Effector CD4-positive, alpha-beta T cell (primary cell): Measurements from ENCODE around the gene ATP6V0E2.
"Not testable (repeated sequence)": the region's sequence is repeated elsewhere in the genome, so short reads cannot be mapped to it uniquely, and the experiment has no call there.

ENCODE experiments used
- DNase-seq: peaks from one replicate; pipeline ENCODE4 v3.0.0-alpha.2; 2020
- total RNA-seq: gene quantifications from one replicate; lab custom pipeline; 2026; lab: John Stamatoyannopoulos, UW

The ATP6V0E2 gene
- 49.2 reads per million, percentile 68 among the genes with 10 or more reads in this experiment for total RNA-seq

DNA sequence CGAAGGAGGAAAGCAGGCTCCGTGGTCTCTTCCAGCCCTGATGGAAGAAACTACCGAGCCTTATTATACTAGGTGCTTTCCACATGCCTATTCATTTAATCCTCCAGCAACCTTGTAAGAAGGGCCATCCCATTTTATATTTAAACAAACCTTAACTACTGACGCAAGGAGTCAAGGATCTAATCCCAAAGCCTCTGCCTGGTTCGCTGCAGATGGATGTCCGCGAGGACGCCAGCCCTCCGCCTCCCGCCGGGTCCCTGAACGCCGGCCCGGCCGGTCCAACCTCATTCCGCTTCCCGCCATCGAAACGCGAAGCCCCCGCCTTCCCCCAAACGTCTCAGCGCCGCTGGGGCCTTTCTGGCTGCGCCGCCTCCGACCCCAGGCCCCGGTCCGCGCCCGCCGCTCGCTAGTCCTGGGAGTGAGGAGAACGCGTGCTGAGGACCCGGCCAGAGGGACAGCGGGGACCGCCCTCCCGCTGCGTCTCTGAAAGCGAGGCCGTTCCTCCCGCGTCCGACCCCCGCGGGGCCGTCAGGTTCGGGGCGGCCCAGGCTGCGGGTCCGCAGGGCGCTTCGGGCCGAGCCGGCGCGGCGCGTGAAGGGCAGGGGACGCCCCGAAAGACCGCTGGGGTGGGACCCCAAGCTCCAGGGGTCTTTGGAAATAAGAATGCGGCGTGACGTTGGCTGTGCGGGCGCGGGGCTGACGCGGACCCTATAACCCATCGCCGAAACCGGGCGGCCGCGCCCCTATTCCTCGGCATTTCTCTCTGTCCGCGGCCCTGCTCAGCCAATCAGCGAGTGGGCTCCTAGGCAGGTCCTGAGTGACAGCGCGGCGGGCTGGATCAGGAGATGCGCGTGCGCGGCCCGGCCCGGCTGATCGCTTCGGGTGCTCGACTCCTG is at the start of gene ATP6V0E2:
TSS of gene ATP6V0E2 (plus strand) at position 896 of the 896 bp plus-strand sequence. CDS start 97 bp downstream, outside the sequence.
- DNase-seq: peak; percentile 87

DNA sequence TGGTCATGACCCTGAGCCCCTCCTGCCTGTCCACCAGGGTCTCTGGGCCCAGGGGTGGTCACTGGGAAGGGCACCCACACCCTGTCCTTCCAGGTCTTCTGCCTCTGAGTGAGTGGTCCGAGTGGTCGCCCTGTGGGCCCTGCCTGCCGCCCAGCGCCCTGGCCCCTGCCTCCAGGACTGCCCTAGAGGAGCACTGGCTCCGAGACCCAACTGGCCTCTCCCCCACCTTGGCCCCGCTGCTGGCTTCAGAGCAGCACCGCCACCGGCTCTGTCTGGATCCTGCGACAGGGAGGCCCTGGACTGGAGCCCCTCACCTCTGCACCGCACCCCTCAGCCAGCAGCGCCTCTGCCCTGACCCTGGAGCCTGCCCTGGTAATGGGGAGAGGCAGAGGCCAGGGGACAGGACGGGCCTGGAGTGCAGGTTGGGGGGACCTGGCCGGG is 49.4 kb upstream of the ATP6V0E2 start:
- no peak for DNase-seq

- DNase-seq: no peak
Observed at GRCh38 chr7:149824748-149825566, 48.8 kb upstream of the ATP6V0E2 start.

DNA sequence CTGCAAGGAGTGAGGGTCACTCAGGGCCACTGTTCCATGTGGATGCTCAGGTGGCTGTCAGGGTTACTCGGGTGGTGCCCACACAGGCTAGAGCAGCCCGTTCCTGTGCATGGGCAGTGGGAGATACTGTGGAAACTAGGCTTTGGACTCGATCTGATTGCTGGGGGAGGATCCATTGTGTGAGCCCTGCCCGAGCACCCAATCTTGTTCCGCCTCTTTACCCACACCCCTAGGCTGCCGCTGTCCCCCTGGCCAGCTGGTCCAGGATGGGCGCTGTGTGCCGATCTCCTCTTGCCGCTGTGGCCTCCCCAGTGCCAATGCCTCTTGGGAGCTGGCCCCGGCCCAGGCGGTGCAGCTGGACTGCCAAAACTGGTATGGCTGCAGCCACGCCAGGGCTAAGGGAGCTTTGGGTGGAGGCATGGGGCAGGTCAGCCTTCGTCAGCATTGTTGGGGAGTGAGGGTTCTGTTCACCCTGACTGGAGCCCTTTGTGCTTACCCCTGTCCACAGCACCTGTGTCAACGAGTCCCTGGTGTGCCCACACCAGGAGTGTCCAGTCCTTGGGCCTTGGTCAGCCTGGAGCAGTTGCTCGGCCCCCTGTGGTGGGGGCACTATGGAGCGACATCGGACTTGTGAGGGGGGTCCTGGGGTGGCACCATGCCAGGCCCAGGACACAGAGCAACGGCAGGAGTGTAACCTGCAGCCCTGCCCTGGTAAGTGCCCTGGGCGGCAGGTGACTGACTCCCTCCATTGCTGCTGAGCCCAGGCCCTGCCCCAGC is 48.0 kb upstream of the ATP6V0E2 start:
- DNase-seq: no peak

DNA sequence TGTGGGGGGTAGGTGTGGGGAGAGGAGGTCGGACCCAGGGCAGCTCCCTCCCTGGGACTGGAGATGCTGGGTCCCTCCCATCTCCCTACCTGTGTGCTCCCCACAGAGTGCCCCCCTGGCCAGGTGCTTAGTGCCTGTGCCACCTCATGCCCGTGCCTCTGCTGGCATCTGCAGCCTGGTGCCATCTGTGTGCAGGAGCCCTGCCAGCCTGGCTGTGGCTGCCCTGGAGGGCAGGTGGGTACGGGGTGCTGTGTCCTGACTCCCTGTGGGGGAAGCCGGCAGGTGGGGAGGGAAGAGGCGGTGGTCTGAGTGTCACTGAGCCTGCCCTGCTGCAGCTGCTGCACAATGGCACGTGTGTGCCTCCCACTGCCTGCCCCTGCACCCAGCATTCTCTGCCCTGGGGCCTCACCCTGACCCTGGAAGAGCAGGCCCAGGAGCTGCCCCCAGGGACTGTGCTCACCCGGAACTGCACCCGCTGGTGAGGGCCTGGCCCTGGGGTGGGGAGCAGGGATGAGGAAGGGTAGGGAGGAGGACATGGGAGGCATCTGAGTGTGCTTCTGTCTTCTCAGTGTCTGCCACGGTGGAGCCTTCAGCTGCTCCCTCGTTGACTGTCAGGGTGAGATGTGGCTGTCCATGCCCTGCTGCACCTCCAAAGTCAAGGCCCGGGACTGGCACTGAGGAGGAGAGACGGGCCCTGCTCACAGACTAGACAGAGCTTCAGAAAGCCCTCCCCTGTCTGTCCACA is 47.3 kb upstream of the ATP6V0E2 start:
- DNase-seq: no peak

- DNase-seq: no peak
Observed at GRCh38 chr7:149827089-149827981, 46.4 kb upstream of the ATP6V0E2 start.

DNA sequence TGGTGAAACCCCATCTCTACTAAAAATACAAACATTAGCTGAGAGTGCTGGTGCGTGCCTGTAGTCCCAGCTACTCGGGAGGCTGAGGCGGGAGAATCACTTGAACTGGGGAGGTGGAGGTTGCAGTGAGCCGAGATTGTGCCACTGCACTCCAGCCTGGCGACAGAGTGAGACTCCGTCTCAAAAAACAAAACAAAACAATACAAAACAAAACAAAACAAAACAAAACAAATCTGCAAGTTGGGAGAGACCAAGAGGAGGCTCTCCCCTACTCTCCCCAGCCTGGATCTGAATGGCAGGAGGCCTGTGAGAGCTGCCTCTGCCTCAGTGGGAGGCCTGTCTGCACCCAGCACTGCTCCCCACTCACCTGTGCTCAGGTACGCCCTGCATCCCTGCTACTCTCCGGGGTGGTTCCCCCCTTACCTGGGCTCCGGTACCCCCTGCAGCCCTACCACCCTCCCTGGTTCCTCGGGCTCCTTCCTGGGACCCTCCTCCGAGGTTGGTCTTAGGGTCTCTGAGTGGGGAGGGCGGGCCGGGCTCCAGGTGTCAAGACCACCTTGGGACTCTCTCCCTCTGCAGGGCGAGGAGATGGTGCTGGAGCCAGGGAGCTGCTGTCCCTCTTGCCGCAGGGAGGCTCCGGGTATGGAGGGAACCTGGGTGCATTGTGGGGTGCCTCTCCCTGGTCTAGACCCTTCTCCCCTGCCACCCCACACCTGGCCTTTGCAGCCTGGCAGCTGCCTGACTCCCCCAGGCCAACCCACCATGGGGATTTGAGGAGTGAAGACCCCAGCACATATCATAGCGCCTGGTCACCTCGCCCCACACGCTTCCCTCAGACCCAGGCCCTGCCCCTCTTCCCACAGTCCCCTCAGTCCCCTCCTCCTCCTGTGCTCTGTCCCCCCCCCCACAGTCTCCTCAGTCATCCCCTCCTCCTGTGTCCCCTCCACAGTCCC is 45.1 kb upstream of the ATP6V0E2 start:
- DNase-seq: no peak

DNA sequence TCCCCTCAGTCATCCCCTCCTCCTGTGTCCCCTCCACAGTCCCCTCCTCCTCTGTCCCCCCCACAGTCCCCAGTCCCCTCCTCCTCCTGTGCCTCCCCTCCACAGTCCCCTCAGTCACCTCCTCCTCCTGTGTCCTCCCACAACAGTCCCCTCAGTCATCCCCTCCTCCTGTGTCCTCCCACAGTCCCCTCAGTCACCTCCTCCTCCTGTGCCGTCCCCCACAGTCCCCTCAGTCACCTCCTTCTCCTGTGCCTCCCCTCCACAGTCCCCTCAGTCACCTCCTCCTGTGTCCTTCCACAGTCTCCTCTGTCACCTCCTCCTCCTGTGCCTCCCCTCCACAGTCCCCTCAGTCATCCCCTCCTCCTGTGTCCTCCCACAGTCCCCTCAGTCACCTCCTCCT is 43.2 kb upstream of the ATP6V0E2 start:
- not testable (repeated sequence) for DNase-seq

- no peak for DNase-seq
Observed at GRCh38 chr7:149830997-149831740, 42.6 kb upstream of the ATP6V0E2 start.

DNA sequence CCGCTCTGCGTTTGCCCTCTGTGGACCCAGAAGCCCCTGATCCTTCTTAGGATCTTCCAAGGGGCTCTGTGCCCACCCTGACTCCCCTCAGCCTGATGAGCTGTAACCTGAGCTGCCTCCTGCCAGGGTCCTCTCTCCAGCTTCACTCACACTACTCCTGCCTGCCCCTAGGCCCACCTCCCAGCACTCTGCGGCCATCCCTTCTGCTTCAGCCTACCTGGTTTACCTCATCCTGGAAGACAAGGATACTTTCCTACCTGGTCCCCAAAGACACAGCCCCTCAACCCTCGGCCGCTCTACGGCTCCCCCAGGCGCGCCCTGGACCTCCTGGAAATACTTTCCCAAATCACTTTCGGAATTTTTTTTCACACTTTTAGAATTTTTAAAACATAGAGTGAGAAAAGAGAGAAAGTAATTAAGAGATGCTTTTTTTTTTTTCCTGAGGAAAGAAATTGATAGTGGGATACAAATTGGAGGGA is 42.0 kb upstream of the ATP6V0E2 start:
- no peak for DNase-seq

GRCh38 chr7:149832332-149833041 is 41.3 kb upstream of the ATP6V0E2 start:
- DNase-seq: no peak

- no peak for DNase-seq
Observed at GRCh38 chr7:149833495-149834130, 40.2 kb upstream of the ATP6V0E2 start.

DNA sequence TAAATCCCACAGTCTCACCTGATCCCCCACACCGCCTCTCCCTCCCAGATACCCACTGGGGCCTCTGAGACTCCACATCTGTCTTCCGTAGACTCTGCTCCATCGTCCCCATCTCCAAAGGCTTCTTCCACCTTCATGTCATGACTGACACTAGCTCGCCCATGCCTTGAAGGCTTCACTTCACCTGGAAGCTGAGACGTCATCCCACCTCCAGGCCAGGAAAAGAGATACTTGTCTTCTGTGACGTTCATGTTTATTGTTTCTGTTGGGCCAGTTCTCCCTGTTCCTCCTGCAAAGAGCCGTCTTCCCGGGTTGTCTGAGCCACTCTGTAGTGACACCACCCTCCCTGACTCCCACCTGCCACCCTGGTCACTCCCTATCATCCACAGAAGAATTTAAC is 39.2 kb upstream of the ATP6V0E2 start:
- no peak for DNase-seq

DNA sequence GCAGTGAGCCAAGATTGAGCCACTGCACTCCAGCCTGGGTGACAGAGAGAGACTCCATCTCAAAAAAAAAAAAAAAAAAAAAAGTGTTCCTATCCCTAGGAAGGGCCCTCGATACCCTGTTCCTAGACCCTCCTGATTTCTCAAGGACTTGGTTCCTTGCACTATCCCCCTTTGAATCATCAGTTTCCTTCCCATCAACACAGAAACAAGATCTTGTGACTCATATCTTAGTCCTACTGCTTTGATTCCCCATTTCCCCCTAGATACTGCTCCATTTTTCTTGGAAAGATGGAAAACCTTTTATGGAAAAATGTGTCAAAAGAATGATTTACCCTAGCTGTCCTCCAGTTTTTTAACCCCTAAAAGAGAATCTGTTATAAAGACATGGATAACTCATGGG is 37.3 kb upstream of the ATP6V0E2 start:
- DNase-seq: no peak

DNA sequence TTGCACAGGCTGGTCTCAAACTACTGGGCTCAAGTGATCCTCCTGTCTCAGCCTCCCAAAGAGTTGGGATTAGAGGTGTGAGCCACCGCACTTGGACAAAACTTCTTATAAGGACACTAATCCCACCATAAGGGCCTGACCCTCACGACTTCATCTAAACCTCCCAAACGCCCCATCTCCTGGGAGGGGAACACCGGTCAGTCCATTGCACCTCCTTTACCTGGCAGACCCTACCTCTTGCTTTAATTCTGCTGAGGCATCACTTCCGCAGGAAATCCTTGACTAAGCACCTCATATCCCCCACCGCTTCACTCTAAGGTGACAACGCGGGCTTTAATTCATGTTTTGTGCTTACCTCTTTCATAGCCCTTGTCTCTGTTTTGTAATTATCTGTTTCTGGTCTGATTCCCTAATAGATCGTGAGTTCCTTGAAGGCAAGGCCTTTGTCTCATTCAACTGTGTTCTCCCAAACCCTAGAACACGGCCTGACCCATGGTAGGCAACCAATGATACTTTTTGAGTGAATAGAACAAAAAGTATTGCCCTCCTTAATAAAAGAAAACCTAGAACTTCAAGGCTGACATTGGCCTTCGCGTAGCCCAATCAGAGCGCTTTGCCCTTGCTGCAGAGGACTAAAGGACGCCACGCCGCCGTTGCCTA is 36.1 kb upstream of the ATP6V0E2 start:
- no peak for DNase-seq

- DNase-seq: peak; percentile 95
Observed at GRCh38 chr7:149838224-149838991, 35.4 kb upstream of the ATP6V0E2 start, which contains the start of gene ZNF862. ZNF862 (plus strand) TSS chr7:149838375; CDS start chr7:149838612, 237 bp downstream.
